Endothelial cell (in vitro differentiated cells): ENCODE data around the gene GRIP1. TPM values are rescaled to one million over a fixed set of nuclear protein-coding genes. Genes with fewer than 3 reads are reported as not detected.

Source experiments
- DNase-seq: peaks from one replicate; pipeline ENCODE4 v3.0.0; 2021; ENCODE audit warnings: low spot score
- H3K27ac Mint-ChIP-seq: one replicate; pipeline ENCODE4 v1.8.0; 2021; ENCODE audit warnings: mixed read lengths, inconsistent platforms; ENCODE audit not compliant: unreplicated experiment
- H3K27me3 Mint-ChIP-seq: one replicate; pipeline ENCODE4 v1.8.0; 2021; ENCODE audit warnings: mild to moderate bottlenecking, moderate library complexity, mixed read lengths, inconsistent platforms; ENCODE audit not compliant: unreplicated experiment
- H3K36me3 Mint-ChIP-seq: one replicate; pipeline ENCODE4 v1.8.0; 2021; ENCODE audit warnings: mild to moderate bottlenecking, low read depth, mixed read lengths, inconsistent platforms; ENCODE audit not compliant: unreplicated experiment
- H3K4me1 Mint-ChIP-seq: one replicate; pipeline ENCODE4 v1.8.0; 2021; ENCODE audit warnings: mild to moderate bottlenecking, mixed read lengths, inconsistent platforms; ENCODE audit not compliant: unreplicated experiment
- H3K4me3 Mint-ChIP-seq: one replicate; pipeline ENCODE4 v1.8.0; 2021; ENCODE audit warnings: mild to moderate bottlenecking, mixed read lengths, inconsistent platforms; ENCODE audit not compliant: unreplicated experiment
- H3K9me3 Mint-ChIP-seq: one replicate; pipeline ENCODE4 v1.8.0; 2021; ENCODE audit warnings: mixed read lengths, inconsistent platforms; ENCODE audit not compliant: unreplicated experiment
- total RNA-seq: library from RNA; stranded (reverse); fragmentation: NEBNext Ultra II Directional; extraction: Animal tissue kit (Norgen Biotek cat#: 25700); gene quantifications from one replicate; pipeline ENCODE4 v1.2.1, GENCODE V29; 2021; ENCODE audit not compliant: unreplicated experiment
- TF ChIP-seq, protein P1 (sequence below): fragments of 200-600 bp; sonication (generic); IDR thresholded peaks from one replicate; pipeline ENCODE4 v1.5.0; 2021; ENCODE audit warnings: antibody characterized with exemption; ENCODE audit not compliant: unreplicated experiment

Gene GRIP1
- total RNA-seq, 1 donor from 2014 or later: 36.2 TPM

DNA sequence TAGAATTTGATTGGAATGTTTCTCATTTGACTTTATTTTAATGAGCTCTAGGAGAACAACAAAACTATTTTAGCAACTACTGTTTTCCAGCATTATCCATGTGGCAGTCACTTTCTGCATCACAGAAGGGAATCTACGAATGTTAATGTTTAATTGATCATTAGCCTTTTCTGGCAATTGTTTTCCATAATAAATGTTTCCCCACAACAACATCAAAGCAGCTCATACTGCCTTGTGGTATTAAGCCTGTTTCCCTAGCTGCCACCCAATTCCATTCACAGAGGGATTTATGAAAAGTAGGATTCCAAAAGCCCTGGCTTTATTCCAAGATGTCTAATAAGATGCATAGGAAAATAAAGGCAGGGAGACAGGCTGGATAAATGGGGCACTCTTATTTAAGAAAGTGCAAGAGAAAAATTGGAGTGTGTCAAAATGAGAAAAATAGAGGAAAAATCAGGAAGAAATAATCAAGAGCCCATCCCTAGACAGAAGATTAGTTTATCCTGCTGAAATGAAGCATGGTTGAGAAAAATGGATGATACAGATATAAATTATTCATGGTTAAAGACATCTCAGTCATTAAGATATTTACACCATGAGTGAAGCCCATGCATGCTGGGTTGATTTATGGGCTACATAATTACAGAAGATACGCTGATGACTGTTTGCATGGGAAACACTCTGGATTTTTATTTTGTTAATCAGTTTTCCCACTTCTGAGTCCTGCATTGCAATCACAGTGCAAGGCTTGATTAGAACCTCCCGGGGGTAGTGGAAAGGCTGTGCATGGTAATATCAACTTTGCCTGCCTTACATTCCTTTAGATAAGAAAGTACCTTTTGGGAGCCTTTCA, 196.3 kb downstream of the GRIP1 start:
- Mint-ChIP-seq H3K9me3 (no peaks in the 10 kb centered on the region), H3K27ac (no peak overlapping the region), H3K4me1 (no peaks in the 10 kb centered on the region), H3K36me3 (no peaks in the 10 kb centered on the region), H3K27me3 (peaks cover 5% of the 10 kb centered on the region), H3K4me3 (no peak overlapping the region)
- TF ChIP-seq, protein P1, sequence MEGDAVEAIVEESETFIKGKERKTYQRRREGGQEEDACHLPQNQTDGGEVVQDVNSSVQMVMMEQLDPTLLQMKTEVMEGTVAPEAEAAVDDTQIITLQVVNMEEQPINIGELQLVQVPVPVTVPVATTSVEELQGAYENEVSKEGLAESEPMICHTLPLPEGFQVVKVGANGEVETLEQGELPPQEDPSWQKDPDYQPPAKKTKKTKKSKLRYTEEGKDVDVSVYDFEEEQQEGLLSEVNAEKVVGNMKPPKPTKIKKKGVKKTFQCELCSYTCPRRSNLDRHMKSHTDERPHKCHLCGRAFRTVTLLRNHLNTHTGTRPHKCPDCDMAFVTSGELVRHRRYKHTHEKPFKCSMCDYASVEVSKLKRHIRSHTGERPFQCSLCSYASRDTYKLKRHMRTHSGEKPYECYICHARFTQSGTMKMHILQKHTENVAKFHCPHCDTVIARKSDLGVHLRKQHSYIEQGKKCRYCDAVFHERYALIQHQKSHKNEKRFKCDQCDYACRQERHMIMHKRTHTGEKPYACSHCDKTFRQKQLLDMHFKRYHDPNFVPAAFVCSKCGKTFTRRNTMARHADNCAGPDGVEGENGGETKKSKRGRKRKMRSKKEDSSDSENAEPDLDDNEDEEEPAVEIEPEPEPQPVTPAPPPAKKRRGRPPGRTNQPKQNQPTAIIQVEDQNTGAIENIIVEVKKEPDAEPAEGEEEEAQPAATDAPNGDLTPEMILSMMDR: no peak
- no peak for DNase-seq

DNA sequence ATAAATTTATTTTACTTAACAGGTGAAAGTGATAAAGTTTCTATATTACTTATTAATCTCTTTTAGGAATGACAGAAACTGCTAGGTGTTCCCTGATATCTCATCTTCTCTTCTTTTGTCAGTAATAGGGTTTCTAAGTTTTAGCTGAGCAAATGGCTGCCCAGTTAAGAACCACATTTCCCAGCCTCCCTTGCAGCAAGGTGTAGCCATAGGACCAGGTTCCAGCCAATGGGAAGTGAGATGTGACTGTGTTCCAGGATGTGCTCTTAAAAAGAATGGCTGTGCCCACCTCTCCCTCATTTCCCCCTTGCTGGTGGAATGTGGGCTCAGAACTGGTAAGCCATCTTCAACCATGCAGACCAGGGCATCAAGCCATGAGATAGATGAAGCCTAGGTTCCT, 210.9 kb downstream of the GRIP1 start:
- peaks cover 3% of the 10 kb centered on the region for H3K36me3 Mint-ChIP-seq
- no peak overlapping the region for H3K4me3 Mint-ChIP-seq
- H3K27me3 Mint-ChIP-seq: peaks cover 3% of the 10 kb centered on the region
- no peak for DNase-seq
- no peak overlapping the region for H3K27ac Mint-ChIP-seq
- TF ChIP-seq, protein P1: no peak
- no peaks in the 10 kb centered on the region for H3K9me3 Mint-ChIP-seq
- H3K4me1 Mint-ChIP-seq: peaks cover 4% of the 10 kb centered on the region

DNA sequence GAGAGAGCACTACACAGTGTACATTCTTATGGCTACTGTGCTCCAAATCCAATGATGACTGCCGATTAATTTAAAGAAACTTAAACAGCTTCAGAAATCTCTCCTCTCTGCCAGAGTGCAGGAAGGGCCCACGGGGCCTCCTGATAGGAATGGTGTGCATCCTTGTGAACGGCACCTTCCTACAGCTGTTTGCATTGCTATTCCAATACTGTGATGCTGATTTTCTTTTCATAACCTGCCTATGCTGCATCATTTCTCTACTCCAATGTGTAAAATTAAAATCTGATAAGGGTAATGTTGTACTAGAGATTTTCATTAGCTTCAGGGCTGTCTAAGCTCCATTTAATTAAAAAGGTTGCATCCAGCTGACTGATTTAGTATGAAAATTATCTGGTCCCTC, 217.5 kb downstream of the GRIP1 start:
- Mint-ChIP-seq H3K9me3 (no peaks in the 10 kb centered on the region), H3K27ac (no peak overlapping the region), H3K4me3 (no peak overlapping the region), H3K4me1 (peaks cover 4% of the 10 kb centered on the region), H3K27me3 (no peaks in the 10 kb centered on the region), H3K36me3 (no peaks in the 10 kb centered on the region)
- DNase-seq: no peak
- TF ChIP-seq, protein P1: no peak

DNA sequence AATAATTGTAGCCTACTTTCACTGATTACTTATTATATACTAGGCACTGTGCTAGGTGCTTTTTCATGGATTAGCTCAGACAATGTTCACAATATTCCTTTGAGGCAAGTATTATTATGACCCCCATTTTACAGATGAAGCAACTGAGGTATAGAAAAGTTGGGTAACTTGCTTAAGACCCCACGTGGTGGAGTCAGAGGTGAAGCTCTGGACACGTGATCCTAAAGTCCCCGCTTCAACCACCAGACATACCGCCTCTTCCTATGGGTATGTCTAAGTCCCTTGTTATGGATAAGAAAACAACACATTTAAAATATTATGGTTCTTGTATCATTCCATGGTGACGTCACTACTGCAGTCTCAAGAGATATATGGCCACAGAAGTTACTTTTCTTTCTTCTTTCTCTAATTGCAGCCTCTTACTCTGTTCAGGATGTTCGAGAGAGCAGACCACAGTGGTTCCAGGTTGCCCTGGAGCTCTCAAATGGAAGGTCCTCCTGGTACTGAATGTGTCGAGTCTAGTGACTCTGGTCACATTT, 218.9 kb downstream of the GRIP1 start:
- no peak overlapping the region for H3K27ac Mint-ChIP-seq
- no peak for DNase-seq
- TF ChIP-seq, protein P1: no peak
- H3K9me3 Mint-ChIP-seq: no peaks in the 10 kb centered on the region
- no peaks in the 10 kb centered on the region for H3K36me3 Mint-ChIP-seq
- H3K4me3 Mint-ChIP-seq: no peak overlapping the region
- H3K4me1 Mint-ChIP-seq: peaks cover 4% of the 10 kb centered on the region
- no peaks in the 10 kb centered on the region for H3K27me3 Mint-ChIP-seq

DNA sequence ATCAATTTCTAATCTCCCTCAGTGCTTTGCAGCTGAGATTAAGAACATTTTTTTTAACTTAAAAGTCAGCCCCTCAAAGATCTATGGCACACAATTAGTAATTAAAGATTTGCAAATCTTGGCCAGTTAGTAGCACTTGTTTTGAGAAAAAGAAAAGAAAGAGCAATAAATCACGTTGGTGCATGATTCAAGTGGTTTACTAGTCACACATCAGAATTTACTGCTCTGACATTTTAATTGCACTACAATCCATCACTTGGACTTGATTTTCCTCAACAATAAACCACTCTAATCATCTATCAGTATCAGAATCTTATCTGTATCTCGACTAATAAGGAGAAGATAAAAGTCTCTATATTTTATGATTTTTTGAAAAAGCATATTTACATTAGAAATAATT, 222.3 kb downstream of the GRIP1 start:
- H3K4me1 Mint-ChIP-seq: no peaks in the 10 kb centered on the region
- H3K9me3 Mint-ChIP-seq: no peaks in the 10 kb centered on the region
- no peak overlapping the region for H3K27ac Mint-ChIP-seq
- TF ChIP-seq, protein P1: no peak
- H3K27me3 Mint-ChIP-seq: peaks cover 2% of the 10 kb centered on the region
- DNase-seq: no peak
- no peaks in the 10 kb centered on the region for H3K36me3 Mint-ChIP-seq
- H3K4me3 Mint-ChIP-seq: no peak overlapping the region
